22Rv1 (cell line): ENCODE results near the gene RPS6KL1.

Experiments used
- H3K27ac ChIP-seq: fragments of 450-650 bp; 2 replicates; pipeline ENCODE4 v1.5.1; 2017
- ZFX ChIP-seq: fragments of 450-650 bp; IDR thresholded peaks from 2 replicates; pipeline ENCODE4 v1.6.1; 2017; ENCODE audit warnings: antibody characterized with exemption, borderline replicate concordance
- TF ChIP-seq, protein P1 (sequence below): fragments of 450-650 bp; IDR thresholded peaks from 2 replicates; pipeline ENCODE4 v1.5.1; 2017; ENCODE audit warnings: mild to moderate bottlenecking

Gene RPS6KL1

DNA sequence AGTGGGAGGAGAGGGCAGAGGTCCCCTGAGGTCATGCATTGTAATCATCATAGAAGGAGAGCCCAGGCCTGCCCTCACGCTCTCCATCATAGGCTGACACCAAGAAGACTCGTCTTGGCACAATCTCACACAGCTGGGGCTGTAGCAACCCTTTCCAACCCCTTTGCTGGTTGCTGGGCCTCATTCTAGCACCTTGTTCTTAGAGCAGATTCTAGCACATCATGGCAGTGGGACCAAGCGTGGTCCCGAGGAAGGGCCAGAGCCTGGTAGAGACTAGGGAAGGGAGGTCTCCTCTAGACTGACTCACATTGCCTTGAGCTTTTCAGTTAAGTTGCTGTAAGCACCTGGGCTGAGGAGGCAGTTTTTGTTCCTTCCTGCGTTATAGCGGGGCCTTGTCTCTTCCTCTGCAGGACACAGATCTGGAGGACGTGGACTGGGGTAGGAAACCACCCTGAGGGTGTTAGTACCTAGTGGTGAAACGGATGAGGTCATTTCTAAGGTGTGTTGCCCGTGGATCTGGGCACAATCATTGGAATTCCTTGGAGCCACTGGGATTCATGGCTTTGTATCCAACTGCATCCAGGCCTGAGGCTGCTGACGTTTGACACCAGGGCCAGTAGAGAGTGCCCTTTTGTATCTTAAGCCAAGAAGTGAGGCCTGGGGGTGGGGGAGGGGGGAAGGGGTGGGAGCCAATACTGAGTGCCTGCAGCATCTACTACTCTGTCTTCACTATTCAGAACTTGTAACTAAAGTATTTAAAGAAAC is 19.9 kb downstream of the RPS6KL1 start:
- H3K27ac ChIP-seq, result no peak overlapping the region
- TF ChIP-seq, protein P1, sequence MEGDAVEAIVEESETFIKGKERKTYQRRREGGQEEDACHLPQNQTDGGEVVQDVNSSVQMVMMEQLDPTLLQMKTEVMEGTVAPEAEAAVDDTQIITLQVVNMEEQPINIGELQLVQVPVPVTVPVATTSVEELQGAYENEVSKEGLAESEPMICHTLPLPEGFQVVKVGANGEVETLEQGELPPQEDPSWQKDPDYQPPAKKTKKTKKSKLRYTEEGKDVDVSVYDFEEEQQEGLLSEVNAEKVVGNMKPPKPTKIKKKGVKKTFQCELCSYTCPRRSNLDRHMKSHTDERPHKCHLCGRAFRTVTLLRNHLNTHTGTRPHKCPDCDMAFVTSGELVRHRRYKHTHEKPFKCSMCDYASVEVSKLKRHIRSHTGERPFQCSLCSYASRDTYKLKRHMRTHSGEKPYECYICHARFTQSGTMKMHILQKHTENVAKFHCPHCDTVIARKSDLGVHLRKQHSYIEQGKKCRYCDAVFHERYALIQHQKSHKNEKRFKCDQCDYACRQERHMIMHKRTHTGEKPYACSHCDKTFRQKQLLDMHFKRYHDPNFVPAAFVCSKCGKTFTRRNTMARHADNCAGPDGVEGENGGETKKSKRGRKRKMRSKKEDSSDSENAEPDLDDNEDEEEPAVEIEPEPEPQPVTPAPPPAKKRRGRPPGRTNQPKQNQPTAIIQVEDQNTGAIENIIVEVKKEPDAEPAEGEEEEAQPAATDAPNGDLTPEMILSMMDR, result no peak
- no peak for TF ChIP-seq ZFX

DNA sequence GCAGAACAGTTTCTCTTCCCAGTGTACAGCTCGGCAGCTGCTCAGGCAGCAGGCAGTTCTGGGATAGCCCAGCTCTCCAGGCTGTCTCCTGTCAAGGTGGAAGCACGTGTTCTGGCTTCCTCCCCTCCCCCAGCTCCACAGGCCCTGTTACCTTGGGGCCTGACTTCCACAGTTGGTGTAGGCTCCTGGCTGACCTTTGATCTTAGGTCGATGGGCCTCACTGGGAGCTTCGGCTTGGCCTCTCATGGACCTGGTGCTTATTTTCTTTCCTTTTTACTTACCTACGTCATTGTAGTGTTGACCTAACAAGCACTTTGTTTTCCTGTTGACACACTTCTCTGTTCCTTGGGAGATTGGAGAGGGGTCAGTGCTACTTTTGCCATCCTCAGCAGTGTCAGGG is 24.4 kb downstream of the RPS6KL1 start:
- no peak for TF ChIP-seq ZFX
- TF ChIP-seq, protein P1, result no peak
- H3K27ac ChIP-seq, result no peak overlapping the region

DNA sequence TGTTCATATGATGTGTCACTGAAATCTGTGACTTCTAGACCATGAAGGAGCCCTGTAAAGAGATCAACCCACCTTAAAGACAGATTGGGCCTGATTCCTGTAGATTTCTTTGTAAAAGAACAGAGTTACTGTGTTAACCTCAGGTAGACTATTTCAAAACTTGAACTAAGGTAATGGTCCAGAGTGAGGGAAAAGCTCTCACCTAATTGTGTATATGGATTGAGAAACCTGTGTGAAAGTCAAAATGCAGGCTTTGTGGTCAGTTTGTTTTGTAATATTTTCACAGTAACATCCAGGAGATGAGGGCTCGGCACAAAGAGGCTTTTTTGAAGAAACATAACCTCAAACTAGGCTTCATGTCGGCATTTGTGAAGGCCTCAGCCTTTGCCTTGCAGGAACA is 25.0 kb downstream of the RPS6KL1 start:
- TF ChIP-seq, protein P1, result no peak
- TF ChIP-seq ZFX, result no peak
- no peak overlapping the region for H3K27ac ChIP-seq

DNA sequence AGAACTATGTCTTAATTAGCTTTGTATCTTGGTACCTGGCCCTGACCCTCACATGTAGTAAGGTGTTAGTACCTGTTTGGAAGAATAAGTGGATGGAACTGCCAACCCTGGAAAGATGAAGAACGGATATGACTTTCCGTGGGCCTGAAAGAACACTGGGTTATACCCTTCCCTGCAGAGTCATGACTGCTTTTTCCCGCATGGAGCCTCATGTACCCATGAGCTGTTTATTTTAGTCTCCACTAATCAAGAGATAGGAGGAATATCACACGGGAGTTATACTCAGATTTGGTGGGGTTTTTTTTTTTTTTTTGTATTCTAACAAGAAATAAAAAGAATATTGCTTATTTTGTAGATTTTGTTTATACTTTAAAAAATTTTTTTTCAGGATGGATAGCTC is 25.4 kb downstream of the RPS6KL1 start:
- no peak overlapping the region for H3K27ac ChIP-seq
- no peak for TF ChIP-seq ZFX
- TF ChIP-seq, protein P1, result no peak

DNA sequence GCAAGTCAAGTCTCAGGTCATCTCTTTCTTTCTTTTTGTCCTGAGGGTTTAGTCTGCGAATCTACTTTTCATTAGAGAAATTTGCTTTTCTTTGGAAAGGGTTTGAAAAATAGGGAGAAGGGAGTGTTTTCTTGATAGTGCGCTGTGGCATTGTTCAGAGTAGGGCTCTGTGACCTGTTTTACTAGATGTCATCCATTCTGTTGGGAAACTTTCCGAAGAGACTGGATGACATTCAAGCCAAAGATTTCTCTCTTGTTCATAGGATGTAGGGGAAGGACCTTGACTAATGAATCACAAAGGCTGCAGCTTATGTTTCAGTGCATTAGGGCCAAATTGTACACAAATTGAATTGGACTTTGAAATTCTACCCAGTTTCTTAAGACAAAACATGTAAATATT is 26.7 kb downstream of the RPS6KL1 start:
- TF ChIP-seq ZFX, result no peak
- TF ChIP-seq, protein P1, result no peak

DNA sequence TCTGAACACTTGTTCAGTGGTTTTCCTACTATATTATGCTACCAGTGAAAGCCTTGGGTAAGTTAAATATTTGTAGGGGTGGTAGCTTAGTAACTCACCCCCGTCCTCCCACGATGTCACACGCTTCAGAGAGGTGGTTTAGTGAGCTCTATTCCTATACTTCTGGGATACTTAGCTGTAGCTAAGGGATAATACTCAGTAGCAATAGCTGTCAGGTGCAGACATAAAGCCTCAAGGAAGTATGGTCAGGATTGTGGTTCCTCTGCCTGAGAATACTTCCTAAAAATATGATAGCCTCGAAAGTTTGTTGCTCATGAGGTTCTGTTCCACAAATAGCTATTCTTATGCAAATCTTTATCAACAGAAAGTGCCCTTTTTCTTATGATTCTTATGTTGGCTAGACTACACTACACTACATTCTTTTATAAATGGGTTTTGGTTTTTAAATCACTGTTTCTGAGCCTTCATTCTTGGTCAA is 29.4 kb downstream of the RPS6KL1 start:
- H3K27ac ChIP-seq, result no peak overlapping the region
- TF ChIP-seq, protein P1, result no peak
- TF ChIP-seq ZFX, result no peak

More for the DNA sequence above, 26.7 kb downstream of the RPS6KL1 start:
- H3K27ac ChIP-seq, result no peak overlapping the region

DNA sequence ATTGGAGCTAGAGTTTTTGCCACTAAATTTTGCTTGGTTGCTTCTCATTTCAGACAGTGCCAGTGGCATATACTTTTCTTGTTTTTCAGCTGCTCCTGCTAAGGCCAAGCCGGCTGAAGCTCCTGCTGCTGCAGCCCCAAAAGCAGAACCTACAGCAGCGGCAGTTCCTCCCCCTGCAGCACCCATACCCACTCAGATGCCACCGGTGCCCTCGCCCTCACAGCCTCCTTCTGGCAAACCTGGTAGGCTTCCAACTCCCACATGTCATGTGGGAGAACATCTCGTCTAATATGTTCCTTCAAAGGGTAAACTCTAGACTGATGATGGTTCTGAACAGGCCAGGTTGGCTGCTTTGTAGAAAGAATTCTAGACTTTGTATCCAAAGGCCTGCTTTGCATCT is 30.3 kb downstream of the RPS6KL1 start:
- H3K27ac ChIP-seq, result no peak overlapping the region
- TF ChIP-seq, protein P1, result no peak
- no peak for TF ChIP-seq ZFX
